Caco-2 (cell line): Measurements from ENCODE around the gene WASF3. TPM values are rescaled to one million over a fixed set of nuclear protein-coding genes. Genes with fewer than 3 reads are reported as not detected.

Source experiments
- BruUV-seq: library from RNA; stranded (reverse); fragments of 400-500 nt; replicated peaks from 2 replicates; lab custom pipeline; 2021; lab: Mats Ljungman, UMichigan
- CTCF ChIA-PET: fragments of 300-600 bp; sonication (Branson Sonifier 250); formaldehyde crosslinking; loops from one replicate; lab custom pipeline; 2022; ENCODE audit warnings: antibody characterized with exemption; lab: Charles Lee
- POLR2A ChIA-PET: fragments of 300-600 bp; sonication (Branson Sonifier 250); formaldehyde crosslinking; loops from one replicate; lab custom pipeline; 2022; ENCODE audit warnings: antibody characterized with exemption; lab: Charles Lee
- DNase-seq, 2 experiments: peaks; one replicate each; pipeline versions ENCODE4 v3.0.0 to v3.0.0-alpha.2; 2020 to 2022
- H3K27me3 ChIP-seq: replicated peaks from 2 replicates; pipeline ENCODE4 v1.6.0; 2011; ENCODE audit warnings: low read length; ENCODE audit not compliant: control insufficient read depth, insufficient read depth
- H3K36me3 ChIP-seq: 2 replicates; pipeline ENCODE4 v1.5.1; 2011; ENCODE audit warnings: low read length; ENCODE audit not compliant: control insufficient read depth, insufficient read depth
- H3K4me1 ChIP-seq: fragments of 250-450 bp; sonication (Bioruptor Pico); 2 replicates; pipeline ENCODE4 v1.5.1; 2020; ENCODE audit warnings: mild to moderate bottlenecking
- H3K4me3 ChIP-seq: 2 replicates; pipeline ENCODE4 v1.5.1; 2011; ENCODE audit warnings: low read depth, mild to moderate bottlenecking, control low read depth, low read length
- H3K9me3 ChIP-seq: fragments of 250-450 bp; sonication (Bioruptor Pico); 2 replicates; pipeline ENCODE4 v1.5.1; 2020; ENCODE audit warnings: mild to moderate bottlenecking, moderate library complexity
- H3K27ac Mint-ChIP-seq: one replicate; pipeline ENCODE4 v1.8.0; 2022; ENCODE audit warnings: mixed read lengths; ENCODE audit not compliant: unreplicated experiment
- H3K27me3 Mint-ChIP-seq: one replicate; pipeline ENCODE4 v1.8.0; 2022; ENCODE audit warnings: mixed read lengths; ENCODE audit not compliant: insufficient read depth, unreplicated experiment
- H3K36me3 Mint-ChIP-seq: one replicate; pipeline ENCODE4 v1.8.0; 2022; ENCODE audit warnings: mild to moderate bottlenecking, mixed read lengths; ENCODE audit not compliant: insufficient read depth, unreplicated experiment
- H3K4me1 Mint-ChIP-seq: one replicate; pipeline ENCODE4 v1.8.0; 2022; ENCODE audit warnings: low read depth, mixed read lengths; ENCODE audit not compliant: unreplicated experiment
- H3K4me3 Mint-ChIP-seq: one replicate; pipeline ENCODE4 v1.8.0; 2022; ENCODE audit warnings: mild to moderate bottlenecking, moderate library complexity, mixed read lengths; ENCODE audit not compliant: unreplicated experiment
- H3K9me3 Mint-ChIP-seq: one replicate; pipeline ENCODE4 v1.8.0; 2022; ENCODE audit warnings: mixed read lengths; ENCODE audit not compliant: unreplicated experiment
- CTCF ChIP-seq, 2 experiments: fragments of 200-600 bp in 1 of 2; IDR thresholded peaks; 1 replicate in 1 of 2; 2 replicates in 1 of 2; pipeline versions ENCODE4 v1.5.1 to v1.8.0; 2011 to 2022; ENCODE audit warnings: antibody characterized with exemption in 1 of 2, control low read depth in 1 of 2, inconsistent platforms in 1 of 2, low read depth in 1 of 2, low read length in 1 of 2, mild to moderate bottlenecking in 1 of 2, moderate library complexity in 1 of 2; ENCODE audit not compliant: insufficient read depth in 1 of 2, severe bottlenecking in 1 of 2, unreplicated experiment in 1 of 2
- intact Hi-C: fragments of 100-400 bp; cut with micrococcal nuclease; formaldehyde crosslinking; loops from one replicate; pipeline ENCODE4 v1.10.0; 2022; ENCODE audit not compliant: unreplicated experiment
- total RNA-seq: library from RNA; stranded (reverse); gene quantifications from 2 replicates; pipeline ENCODE4 v1.2.3, GENCODE V29; 2022

Gene WASF3
- total RNA-seq, 1 experiment from 2014 or later = not detected

- TF ChIP-seq CTCF (IDR thresholded peaks at IDR 0.05; ENCODE audit: insufficient read depth in 1 of 2, low read depth in 1 of 2, low read length in 1 of 2, severe bottlenecking in 1 of 2, unreplicated experiment in 1 of 2) = no peak
- intact Hi-C loops = no loop called here
- POLR2A ChIA-PET = no interaction called here
- CTCF ChIA-PET = no interaction called here
- no peaks in the 10 kb centered on the region for H3K36me3 Mint-ChIP-seq
- no peaks in the 10 kb centered on the region for H3K9me3 Mint-ChIP-seq
- H3K9me3 ChIP-seq = no peaks in the 10 kb centered on the region
- no peak overlapping the region for H3K4me3 Mint-ChIP-seq
- BruUV-seq = no TSS peak
- peaks cover 10% of the 10 kb centered on the region for H3K27me3 Mint-ChIP-seq
- no peaks in the 10 kb centered on the region for H3K4me1 Mint-ChIP-seq
- no peak for DNase-seq
- no peaks in the 10 kb centered on the region for H3K4me1 ChIP-seq
- no peak overlapping the region for H3K4me3 ChIP-seq
- H3K36me3 ChIP-seq = no peaks in the 10 kb centered on the region
- no peaks in the 10 kb centered on the region for H3K27me3 ChIP-seq
- no peak overlapping the region for H3K27ac Mint-ChIP-seq
Measured at GRCh38 chr13:26716984-26717383, 159.5 kb downstream of the WASF3 start.

GRCh38 chr13:26718146-26718545 lies 160.7 kb downstream of the WASF3 start:
- no peaks in the 10 kb centered on the region for H3K9me3 ChIP-seq
- Mint-ChIP-seq H3K27me3 (peaks cover 13% of the 10 kb centered on the region), H3K4me1 (no peaks in the 10 kb centered on the region), H3K27ac (no peak overlapping the region), H3K36me3 (no peaks in the 10 kb centered on the region), H3K4me3 (no peak overlapping the region), H3K9me3 (no peaks in the 10 kb centered on the region)
- ChIA-PET POLR2A (no interaction called here), CTCF (no interaction called here)
- H3K4me3 ChIP-seq = no peak overlapping the region
- no peaks in the 10 kb centered on the region for H3K27me3 ChIP-seq
- no peak for TF ChIP-seq CTCF (IDR thresholded peaks at IDR 0.05; ENCODE audit: insufficient read depth in 1 of 2, low read depth in 1 of 2, low read length in 1 of 2, severe bottlenecking in 1 of 2, unreplicated experiment in 1 of 2)
- no TSS peak for BruUV-seq
- no peaks in the 10 kb centered on the region for H3K36me3 ChIP-seq
- no peak for DNase-seq
- intact Hi-C loops = no loop called here
- H3K4me1 ChIP-seq = no peaks in the 10 kb centered on the region

GRCh38 chr13:26718872-26719271 lies 161.4 kb downstream of the WASF3 start:
- H3K27me3 ChIP-seq = no peaks in the 10 kb centered on the region
- no peaks in the 10 kb centered on the region for H3K36me3 ChIP-seq
- Mint-ChIP-seq H3K27ac (no peak overlapping the region), H3K27me3 (peaks cover 13% of the 10 kb centered on the region), H3K36me3 (no peaks in the 10 kb centered on the region), H3K9me3 (no peaks in the 10 kb centered on the region), H3K4me3 (no peak overlapping the region), H3K4me1 (no peaks in the 10 kb centered on the region)
- no TSS peak for BruUV-seq
- no peaks in the 10 kb centered on the region for H3K9me3 ChIP-seq
- no peaks in the 10 kb centered on the region for H3K4me1 ChIP-seq
- ChIA-PET POLR2A (no interaction called here), CTCF (no interaction called here)
- no peak for DNase-seq
- intact Hi-C loops = no loop called here
- no peak for TF ChIP-seq CTCF (IDR thresholded peaks at IDR 0.05; ENCODE audit: insufficient read depth in 1 of 2, low read depth in 1 of 2, low read length in 1 of 2, severe bottlenecking in 1 of 2, unreplicated experiment in 1 of 2)
- no peak overlapping the region for H3K4me3 ChIP-seq
